WERI-Rb-1 (cell line): ENCODE data around the gene LRP2.
A peak's percentile ranks its signal among the peaks of the same experiment; 100 is the strongest.
"Not testable (repeated sequence)": the region's sequence is repeated elsewhere in the genome, so short reads cannot be mapped to it uniquely, and the experiment has no call there.

Experiments used
- DNase-seq: peaks from one replicate; pipeline ENCODE4 v3.0.0-alpha.2; 2020
- H3K27ac ChIP-seq: fragments of 250-450 bp; sonication (Bioruptor Pico); 2 replicates; pipeline ENCODE4 v1.5.1; 2020; ENCODE audit warnings: mild to moderate bottlenecking, moderate library complexity
- H3K27me3 ChIP-seq: fragments of 250-450 bp; sonication (Bioruptor Pico); 2 replicates; pipeline ENCODE4 v1.5.1; 2021; ENCODE audit warnings: mild to moderate bottlenecking, low read depth, moderate library complexity; ENCODE audit not compliant: insufficient read depth, severe bottlenecking
- H3K36me3 ChIP-seq: fragments of 250-450 bp; sonication (Bioruptor Pico); 2 replicates; pipeline ENCODE4 v1.5.1; 2020; ENCODE audit warnings: mild to moderate bottlenecking, moderate library complexity
- H3K4me3 ChIP-seq: 2 replicates; pipeline ENCODE4 v1.5.1; 2011; ENCODE audit warnings: low read depth, mild to moderate bottlenecking, control low read depth, low read length
- H3K9me3 ChIP-seq: fragments of 250-450 bp; sonication (Bioruptor Pico); 2 replicates; pipeline ENCODE4 v1.5.1; 2021; ENCODE audit warnings: mild to moderate bottlenecking, moderate library complexity; ENCODE audit not compliant: severe bottlenecking
- CTCF ChIP-seq: IDR thresholded peaks from 2 replicates; pipeline ENCODE4 v1.5.1; 2011; ENCODE audit warnings: low read depth, mild to moderate bottlenecking, control low read depth, inconsistent platforms, low read length

LRP2 gene

GRCh38 chr2:169275696-169276444 lies 86.5 kb downstream of the LRP2 start:
- H3K27ac ChIP-seq, result no peak overlapping the region
- no peak for DNase-seq
- no peak for TF ChIP-seq CTCF
- no peaks in the 10 kb centered on the region for H3K27me3 ChIP-seq
- H3K36me3 ChIP-seq, result no peaks in the 10 kb centered on the region
- no peak overlapping the region for H3K4me3 ChIP-seq
- no peaks in the 10 kb centered on the region for H3K9me3 ChIP-seq

- no peak for TF ChIP-seq CTCF
- DNase-seq, result no peak
- H3K27ac ChIP-seq, result no peak overlapping the region
Observed at GRCh38 chr2:169272010-169272409, 90.3 kb downstream of the LRP2 start.

GRCh38 chr2:169270574-169270973 lies 91.8 kb downstream of the LRP2 start:
- H3K4me3 ChIP-seq, H3K27ac ChIP-seq, H3K27me3 ChIP-seq, DNase-seq, H3K36me3 ChIP-seq, H3K9me3 ChIP-seq: not testable (repeated sequence)

More at GRCh38 chr2:169272010-169272409, 90.3 kb downstream of the LRP2 start:
- no peaks in the 10 kb centered on the region for H3K27me3 ChIP-seq
- H3K36me3 ChIP-seq, result no peaks in the 10 kb centered on the region
- no peaks in the 10 kb centered on the region for H3K9me3 ChIP-seq
- H3K4me3 ChIP-seq, result no peak overlapping the region

GRCh38 chr2:169265591-169265990 lies 96.7 kb downstream of the LRP2 start:
- no peak for TF ChIP-seq CTCF
- no peak for DNase-seq

GRCh38 chr2:169260846-169261642 lies 101.3 kb downstream of the LRP2 start:
- Histone ChIP-seq H3K27me3 (peaks cover 11% of the 10 kb centered on the region), H3K9me3 (no peaks in the 10 kb centered on the region), H3K4me3 (no peak overlapping the region), H3K36me3 (no peaks in the 10 kb centered on the region), H3K27ac (no peak overlapping the region)
- TF ChIP-seq CTCF, result no peak
- no peak for DNase-seq

More at GRCh38 chr2:169265591-169265990, 96.7 kb downstream of the LRP2 start:
- Histone ChIP-seq H3K27me3 (no peaks in the 10 kb centered on the region), H3K4me3 (no peak overlapping the region), H3K27ac (no peak overlapping the region), H3K36me3 (no peaks in the 10 kb centered on the region), H3K9me3 (no peaks in the 10 kb centered on the region)

GRCh38 chr2:169260246-169260645 lies 102.1 kb downstream of the LRP2 start:
- peak; percentile 27; the same call in 1 of the 2 replicates for TF ChIP-seq CTCF
- peak; percentile 27 for DNase-seq
- Histone ChIP-seq H3K36me3 (no peaks in the 10 kb centered on the region), H3K27ac (no peak overlapping the region), H3K4me3 (no peak overlapping the region), H3K9me3 (no peaks in the 10 kb centered on the region), H3K27me3 (peaks cover 11% of the 10 kb centered on the region)
